Ammon's horn (tissue), 1 donor: ENCODE measurements around the gene FAR1.
"Not testable (repeated sequence)": the region's sequence is repeated elsewhere in the genome, so short reads cannot be mapped to it uniquely, and the experiment has no call there.

Experiments
- DNase-seq: peaks from one replicate; pipeline ENCODE4 v3.0.0-alpha.2; 2016; ENCODE audit warnings: low spot score

The FAR1 gene

GRCh38 chr11:13668102-13668956, at the start of gene FAR1:
TSS of gene FAR1 (plus strand) at chr11:13668668. CDS start at chr11:13694766, 26,098 bp downstream.
- DNase-seq: peak; percentile 99

GRCh38 chr11:13620063-13620462, 48.4 kb upstream of the FAR1 start:
- DNase-seq: no peak

- not testable (repeated sequence) for DNase-seq
Measured at GRCh38 chr11:13626818-13627217, 41.6 kb upstream of the FAR1 start.

- DNase-seq: not testable (repeated sequence)
Measured at GRCh38 chr11:13628634-13629033, 39.8 kb upstream of the FAR1 start.

GRCh38 chr11:13629779-13630178, 38.7 kb upstream of the FAR1 start:
- DNase-seq: no peak

- no peak for DNase-seq
Measured at GRCh38 chr11:13635290-13635689, 33.2 kb upstream of the FAR1 start.

GRCh38 chr11:13635804-13636203, 32.7 kb upstream of the FAR1 start:
- no peak for DNase-seq

GRCh38 chr11:13637125-13638069, 31.1 kb upstream of the FAR1 start:
- no peak for DNase-seq

- no peak for DNase-seq
Measured at GRCh38 chr11:13638422-13638821, 30.0 kb upstream of the FAR1 start.

- DNase-seq: no peak
Measured at GRCh38 chr11:13644997-13645687, 23.3 kb upstream of the FAR1 start.

GRCh38 chr11:13647391-13647790, 21.1 kb upstream of the FAR1 start:
- DNase-seq: no peak

- DNase-seq: no peak
Measured at GRCh38 chr11:13649619-13650018, 18.8 kb upstream of the FAR1 start.

GRCh38 chr11:13651515-13651914, 17.0 kb upstream of the FAR1 start:
- not testable (repeated sequence) for DNase-seq

- no peak for DNase-seq
Measured at GRCh38 chr11:13661074-13661623, 7.3 kb upstream of the FAR1 start.

- DNase-seq: no peak
Measured at GRCh38 chr11:13663631-13664071, 4.8 kb upstream of the FAR1 start.

- DNase-seq: no peak
Measured at GRCh38 chr11:13664351-13664750, 4.1 kb upstream of the FAR1 start.

GRCh38 chr11:13666708-13667107, 1.8 kb upstream of the FAR1 start:
- no peak for DNase-seq

- peak; percentile 52 for DNase-seq
Measured at GRCh38 chr11:13667245-13667644, 1.2 kb upstream of the FAR1 start.

- DNase-seq: no peak
Measured at GRCh38 chr11:13667795-13668101, 720 bp upstream of the FAR1 start.

- DNase-seq: peak; percentile 37
Measured at GRCh38 chr11:13668957-13669521, 571 bp downstream of the FAR1 start.
